Measurements from ENCODE around the gene DLX3.

- TF ChIP-seq POLR2AphosphoS5 (IDR thresholded peaks at IDR 0.05; ENCODE audit: low read depth, low read length), result no peak
- TF ChIP-seq KDM5A (IDR thresholded peaks at IDR 0.05; ENCODE audit: low read length), result no peak
- no peak for TF ChIP-seq BACH1 (IDR thresholded peaks at IDR 0.05; ENCODE audit: low read length)
- no peak for TF ChIP-seq TAF1 (IDR thresholded peaks at IDR 0.05; ENCODE audit: low read depth, low read length)
- TF ChIP-seq CTCF (IDR thresholded peaks at IDR 0.05; ENCODE audit: control extremely low read depth in 1 of 3, insufficient read depth in 1 of 3, low read depth in 1 of 3, low read length in 3 of 3), result no peak
- TF ChIP-seq POLR2A (IDR thresholded peaks at IDR 0.05; ENCODE audit: control extremely low read depth in 1 of 2, low read depth in 2 of 2, low read length in 2 of 2), result no peak
- TF ChIP-seq RFX5 (IDR thresholded peaks at IDR 0.05; ENCODE audit: borderline replicate concordance, low read depth, low read length), result no peak
- no peak for TF ChIP-seq CHD7 (IDR thresholded peaks at IDR 0.05; ENCODE audit: insufficient replicate concordance, low read length)
- no peak for TF ChIP-seq CREB1 (IDR thresholded peaks at IDR 0.05)
- TF ChIP-seq BCL11A (IDR thresholded peaks at IDR 0.05; ENCODE audit: low read depth in 2 of 2, low read length in 2 of 2), result no peak
- no peak for TF ChIP-seq GABPA (IDR thresholded peaks at IDR 0.05; ENCODE audit: borderline replicate concordance, insufficient read depth, low read length)
- TF ChIP-seq TEAD4 (IDR thresholded peaks at IDR 0.05; ENCODE audit: low read depth, low read length), result no peak
- TF ChIP-seq CEBPB (IDR thresholded peaks at IDR 0.05; ENCODE audit: low read depth, low read length), result no peak
- TF ChIP-seq BRCA1 (IDR thresholded peaks at IDR 0.05; ENCODE audit: low read depth, low read length), result no peak
Measured at GRCh38 chr17:50021681-50022370, 26.8 kb upstream of the DLX3 start.
